HG03135 (cell line): Measurements from ENCODE around the gene ATXN7L3.
"Not testable (repeated sequence)": the region's sequence is repeated elsewhere in the genome, so short reads cannot be mapped to it uniquely, and the experiment has no call there.

Experiments used
- ATAC-seq: cut with Tn5 transposase; IDR thresholded peaks from one replicate; pipeline ENCODE4 v1.9.1; 2021; ENCODE audit warnings: mild to moderate bottlenecking, moderate library complexity; ENCODE audit not compliant: unreplicated experiment

ATXN7L3 gene

DNA sequence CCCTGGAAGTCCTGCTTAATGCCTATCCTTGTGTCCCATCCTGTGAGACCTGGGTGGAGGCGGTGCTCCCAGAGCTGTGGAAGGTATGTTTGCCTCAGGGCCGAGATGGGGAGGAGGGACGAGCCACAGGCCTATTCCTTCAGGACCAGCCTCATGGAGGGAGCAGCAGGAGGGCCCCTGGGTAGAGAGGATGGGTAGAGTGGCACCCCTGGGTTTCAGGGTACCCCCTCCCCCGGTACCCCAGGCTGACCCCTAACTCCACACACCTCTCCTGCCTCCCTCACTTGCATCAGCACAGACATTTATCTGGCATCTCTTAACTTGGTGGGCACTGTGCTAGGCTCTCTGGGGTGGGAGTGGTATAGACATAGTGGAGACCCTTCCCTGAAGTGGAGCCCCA, 22.0 kb downstream of the ATXN7L3 start:
- ATAC-seq, result no peak

DNA sequence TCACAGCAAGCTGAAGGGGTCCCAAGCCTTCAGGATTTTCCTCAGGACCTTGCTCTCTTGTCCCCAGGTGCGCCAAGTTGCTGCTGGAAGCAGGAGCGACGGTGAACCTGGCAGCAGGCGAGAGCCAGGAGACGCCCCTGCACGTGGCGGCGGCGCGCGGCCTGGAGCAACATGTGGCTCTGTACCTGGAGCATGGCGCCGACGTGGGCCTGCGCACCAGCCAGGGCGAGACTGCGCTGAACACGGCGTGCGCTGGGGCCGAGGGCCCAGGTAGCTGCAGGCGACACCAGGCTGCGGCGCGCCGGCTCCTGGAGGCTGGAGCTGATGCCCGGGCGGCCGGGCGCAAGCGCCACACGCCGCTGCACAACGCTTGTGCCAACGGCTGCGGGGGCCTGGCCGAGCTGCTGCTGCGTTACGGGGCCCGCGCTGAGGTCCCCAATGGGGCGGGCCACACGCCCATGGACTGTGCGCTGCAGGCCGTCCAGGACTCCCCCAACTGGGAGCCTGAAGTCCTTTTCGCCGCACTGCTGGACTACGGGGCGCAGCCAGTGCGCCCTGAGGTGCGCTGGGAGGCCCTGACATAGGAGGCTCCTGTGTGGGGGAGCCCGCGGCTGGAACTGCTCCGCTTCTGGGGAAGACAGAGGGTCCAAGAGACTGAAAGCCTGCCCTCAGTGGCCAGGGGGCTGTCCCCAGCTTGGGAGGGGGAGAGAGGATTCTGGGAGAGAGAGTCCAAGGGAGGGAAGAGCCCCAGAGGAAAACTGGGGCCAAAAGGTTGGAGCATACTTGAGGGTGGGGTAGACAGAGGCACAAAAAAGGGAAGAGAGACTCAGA, 22.8 kb downstream of the ATXN7L3 start:
- no peak for ATAC-seq

DNA sequence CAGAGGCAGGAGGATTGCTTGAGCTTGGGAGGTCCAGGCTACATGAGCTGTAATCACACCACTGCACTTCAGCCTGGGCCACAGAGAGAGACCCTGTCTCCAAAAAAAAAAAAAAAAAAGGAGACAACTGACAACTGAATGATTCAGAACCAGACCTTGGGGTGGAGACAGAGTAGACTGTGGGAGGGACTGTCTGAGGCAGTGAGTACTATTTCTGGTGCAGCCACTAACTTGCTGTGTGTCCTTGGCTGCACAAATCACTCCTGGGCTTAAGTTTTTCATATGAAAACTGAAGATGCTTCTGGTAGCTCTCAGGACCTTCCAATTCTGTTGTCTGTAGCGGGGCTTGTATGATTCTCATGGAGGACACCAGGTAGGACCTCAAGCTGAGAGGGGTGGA, 23.4 kb downstream of the ATXN7L3 start:
- ATAC-seq, result no peak

DNA sequence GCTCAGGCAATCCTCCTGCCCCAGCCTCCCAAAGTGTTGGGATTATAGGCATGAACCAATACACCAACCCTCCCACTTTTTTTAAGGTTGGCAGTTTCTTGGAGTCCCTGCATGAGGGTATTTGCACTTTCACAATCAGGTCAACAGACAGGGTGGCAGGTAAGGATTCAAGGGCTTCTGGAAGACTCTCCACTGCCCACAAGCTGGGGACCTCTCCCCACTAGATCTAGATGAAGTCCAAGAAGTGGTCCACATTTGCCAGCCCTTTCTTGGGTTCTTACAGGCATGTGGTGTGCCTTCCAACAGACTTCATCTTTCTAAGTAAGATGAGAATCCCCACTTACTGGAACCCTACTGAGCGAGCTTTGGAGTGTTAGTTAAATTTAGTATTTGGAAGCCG, 25.3 kb downstream of the ATXN7L3 start:
- no peak for ATAC-seq

DNA sequence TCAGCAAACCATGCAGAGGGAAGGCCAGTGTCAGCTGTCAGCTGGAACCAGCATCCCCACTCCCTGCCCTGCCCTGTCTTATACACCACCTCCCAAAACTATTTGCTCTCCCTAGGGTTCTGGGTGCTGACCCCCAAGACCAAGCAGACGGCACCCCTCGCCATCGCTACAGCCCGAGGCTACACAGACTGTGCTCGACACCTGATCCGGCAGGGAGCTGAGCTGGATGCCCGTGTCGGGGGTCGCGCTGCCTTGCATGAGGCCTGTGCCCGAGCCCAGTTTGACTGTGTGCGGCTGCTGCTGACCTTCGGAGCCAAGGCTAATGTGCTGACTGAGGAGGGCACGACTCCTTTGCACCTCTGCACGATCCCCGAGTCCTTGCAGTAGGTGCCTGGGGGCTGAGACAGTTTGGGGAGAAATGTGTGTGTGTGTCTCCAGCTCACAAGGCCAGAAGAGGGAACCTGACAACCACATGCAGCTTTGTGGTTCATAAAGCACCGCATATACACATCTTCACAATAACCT, 27.7 kb downstream of the ATXN7L3 start:
- ATAC-seq, result no peak

DNA sequence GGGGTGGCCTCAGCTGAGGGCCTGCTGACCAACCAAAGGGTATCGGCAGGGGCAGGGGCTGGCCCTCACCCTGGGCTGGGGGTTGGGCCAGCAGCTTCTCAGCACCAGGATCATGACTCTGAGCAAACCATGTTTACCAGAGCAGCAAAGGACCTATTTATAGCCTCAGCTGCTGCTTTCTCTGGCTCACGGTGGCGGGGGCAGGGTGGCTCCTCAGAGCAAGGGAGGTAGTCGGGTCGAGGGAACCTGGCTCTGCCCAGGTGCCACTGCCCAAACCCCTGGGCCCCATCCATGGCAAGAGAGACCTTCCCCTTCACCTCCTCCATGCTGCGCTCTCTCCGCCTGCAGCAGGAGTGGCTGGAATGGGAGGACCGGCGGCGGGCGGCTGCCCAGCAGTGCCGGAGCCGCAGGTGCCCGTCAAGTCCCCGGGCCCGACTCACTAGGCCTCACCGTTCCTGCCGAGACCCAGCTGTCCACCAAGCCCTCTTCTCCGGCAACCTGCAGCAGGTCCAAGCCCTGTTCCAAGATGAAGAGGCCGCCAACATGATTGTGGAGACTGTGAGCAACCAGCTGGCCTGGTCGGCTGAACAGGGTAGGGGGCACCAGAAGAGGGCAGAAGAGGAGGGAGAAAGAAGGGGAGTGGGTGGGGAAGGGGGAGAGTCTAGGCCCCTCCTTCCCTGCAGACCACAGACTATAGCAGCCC, 29.0 kb downstream of the ATXN7L3 start, which contains the start of gene ASB16:
ASB16 (plus strand) TSS at position 206 of the 703 bp plus-strand sequence; CDS start at position 292, 86 bp downstream.
- no peak for ATAC-seq

DNA sequence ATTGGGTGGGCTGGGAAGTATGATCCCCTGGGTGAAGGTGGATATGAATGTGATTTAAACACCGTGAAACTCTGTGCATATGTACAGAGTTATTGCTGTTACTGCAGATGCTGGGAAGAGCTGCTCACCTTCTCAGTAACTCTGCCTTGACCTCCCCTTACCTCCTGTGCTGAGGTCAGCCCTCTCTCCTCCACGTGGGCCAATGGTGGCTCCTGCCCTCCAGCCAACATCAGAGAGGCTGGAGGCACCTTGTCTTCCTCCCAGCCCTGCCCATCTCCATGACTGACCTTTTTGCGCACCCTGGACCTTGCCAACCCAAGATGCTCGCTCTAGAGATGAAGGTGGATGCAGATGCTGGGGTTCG, 29.6 kb downstream of the ATXN7L3 start:
- ATAC-seq, result no peak

DNA sequence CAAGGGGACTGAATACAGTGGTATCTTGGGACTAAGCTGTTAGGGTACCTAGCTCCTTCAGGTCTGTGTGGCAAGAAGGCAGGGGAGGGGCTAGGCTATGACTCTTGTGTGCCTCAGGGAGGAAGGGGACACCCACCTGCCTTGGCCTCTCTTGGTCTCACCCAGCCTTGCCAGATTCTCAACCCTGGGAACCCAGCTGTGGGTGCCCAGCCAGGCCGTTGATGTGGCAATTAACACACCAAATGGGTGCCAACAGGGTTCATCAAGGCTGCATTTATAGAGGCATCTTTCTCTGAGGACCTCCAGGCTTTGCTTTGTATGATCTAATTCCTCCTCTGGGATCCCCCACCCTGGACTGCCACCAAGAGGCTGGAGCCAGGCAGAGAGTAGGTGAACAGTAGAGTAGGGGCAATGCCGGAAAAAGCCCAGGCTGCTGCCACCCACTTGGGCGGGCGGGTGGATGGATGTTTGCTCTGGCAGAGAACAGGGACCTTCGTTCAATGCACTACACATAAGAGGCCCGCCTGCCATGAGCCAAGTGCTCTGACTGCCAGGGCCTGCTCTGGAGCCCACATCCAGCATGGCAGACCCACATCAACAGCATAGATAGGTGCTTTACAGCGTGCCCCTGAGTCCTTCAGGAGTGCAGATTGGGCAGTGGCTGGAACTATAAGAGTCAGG, 32.4 kb downstream of the ATXN7L3 start:
- no peak for ATAC-seq

DNA sequence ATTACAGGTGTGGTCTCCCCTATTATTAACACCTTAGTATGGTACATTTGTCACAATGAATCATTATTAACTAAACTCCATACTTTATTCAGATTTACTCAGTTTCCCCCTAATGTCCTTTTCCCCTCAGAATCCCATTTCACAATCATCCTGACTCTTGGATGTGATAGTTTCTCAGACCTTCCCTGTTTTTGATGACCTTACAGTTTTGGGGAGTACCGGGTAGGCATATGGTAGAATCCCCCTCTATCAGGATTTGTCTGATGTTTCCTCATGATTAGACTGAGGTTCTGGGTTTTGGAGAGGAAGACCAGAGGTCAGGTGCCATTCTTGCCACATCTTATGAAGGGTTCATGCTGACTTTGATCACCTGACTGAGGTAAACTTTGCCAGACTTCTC, 35.2 kb downstream of the ATXN7L3 start:
- no peak for ATAC-seq

DNA sequence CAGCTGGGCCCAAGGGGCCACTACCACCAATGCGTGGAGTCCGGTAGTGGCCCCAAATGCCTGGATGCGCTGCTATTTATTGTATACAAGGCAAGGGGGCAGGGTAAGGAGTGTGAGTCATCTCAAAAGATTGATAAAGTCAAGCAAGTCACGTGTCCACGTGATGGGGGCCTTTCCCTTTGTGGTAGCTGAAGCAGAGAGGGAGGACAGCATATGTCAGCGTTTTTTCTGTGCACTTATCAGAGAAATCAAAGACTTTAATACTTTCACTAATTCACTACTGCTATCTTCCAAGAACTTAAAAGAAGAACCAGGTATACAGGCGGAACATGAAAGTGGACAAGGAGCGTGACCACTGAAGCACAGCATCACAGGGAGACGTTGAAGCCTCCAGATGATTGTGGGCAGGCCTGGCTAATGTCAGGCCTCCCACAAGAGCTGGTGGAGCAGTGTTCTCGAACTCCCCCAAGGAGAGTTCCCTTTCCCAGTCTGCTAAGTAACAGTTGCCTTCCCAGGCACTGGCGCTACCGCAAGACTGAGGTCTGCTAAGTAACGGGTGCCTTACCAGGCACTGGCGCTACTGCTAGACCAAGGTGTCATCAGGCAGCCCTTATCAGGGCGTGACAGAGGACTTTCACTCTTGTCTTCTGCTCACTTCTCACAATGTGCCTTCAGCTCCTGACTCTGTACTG, 40.0 kb downstream of the ATXN7L3 start:
- ATAC-seq, result no peak

DNA sequence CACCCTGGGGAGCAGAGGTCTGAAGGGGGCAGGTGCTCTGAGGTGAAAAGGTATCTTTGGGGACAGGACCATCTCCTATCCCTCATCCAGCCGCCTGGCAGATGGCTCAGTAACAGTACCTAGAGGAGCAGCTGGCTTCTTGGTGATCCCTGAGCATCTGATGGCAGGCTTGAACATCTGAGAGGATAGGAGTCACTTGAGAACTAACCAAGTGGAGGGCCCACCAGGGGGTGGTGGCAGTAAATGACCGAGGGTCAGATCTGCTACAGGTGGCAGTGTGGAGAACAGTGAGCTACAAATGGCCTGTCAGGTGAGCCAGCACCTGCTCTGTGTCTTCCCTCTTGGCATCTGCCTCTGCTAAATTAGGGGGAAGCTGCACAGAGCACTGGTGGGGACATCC, 44.2 kb downstream of the ATXN7L3 start:
- ATAC-seq, result no peak

DNA sequence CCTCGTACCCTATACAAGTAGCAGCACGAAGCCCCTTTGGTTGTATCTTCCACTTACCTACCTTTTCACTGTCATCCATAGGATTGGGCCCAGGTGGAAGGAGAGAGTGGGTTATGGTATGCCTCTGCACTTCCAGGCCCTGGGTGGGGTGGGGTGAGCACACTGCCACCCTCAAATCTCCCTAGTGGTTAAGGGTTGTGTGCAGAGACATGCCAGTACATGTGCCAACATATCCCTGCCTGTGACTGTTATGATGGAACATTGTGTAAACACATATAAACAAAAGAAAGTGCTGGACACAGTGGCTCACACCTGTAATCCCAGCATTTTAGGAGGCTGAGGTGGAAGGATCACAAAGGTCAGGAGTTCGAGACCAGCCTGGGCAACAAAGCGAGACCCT, 46.8 kb downstream of the ATXN7L3 start:
- no peak for ATAC-seq

DNA sequence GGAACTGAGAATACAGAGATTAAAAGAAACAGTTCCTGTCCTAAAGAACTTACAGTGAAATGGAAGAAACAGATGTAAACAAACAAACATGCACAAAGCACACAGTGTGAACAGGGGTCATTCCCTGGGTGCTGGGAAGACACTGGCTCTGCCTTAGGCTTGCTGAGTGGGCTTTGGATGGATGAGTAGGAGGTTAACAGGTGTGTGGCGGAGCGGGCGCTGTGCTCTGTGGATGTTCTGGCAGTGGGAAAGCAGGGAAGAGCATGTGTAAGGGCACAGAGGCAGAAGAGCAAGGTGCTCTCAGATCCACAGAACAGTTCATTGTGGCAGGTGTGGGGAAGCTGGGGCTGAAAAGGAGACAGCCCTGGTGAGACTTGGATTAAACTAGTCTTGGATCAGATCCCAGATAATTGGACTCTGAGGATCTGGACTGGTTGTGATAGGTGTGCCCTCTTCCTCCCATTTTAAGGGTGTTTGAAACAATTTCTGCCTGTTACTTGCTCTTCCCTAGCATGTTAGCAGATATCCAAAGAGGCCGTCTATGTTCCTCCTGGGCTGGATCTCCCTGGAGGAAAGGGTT, 49.8 kb downstream of the ATXN7L3 start:
- no peak for ATAC-seq

DNA sequence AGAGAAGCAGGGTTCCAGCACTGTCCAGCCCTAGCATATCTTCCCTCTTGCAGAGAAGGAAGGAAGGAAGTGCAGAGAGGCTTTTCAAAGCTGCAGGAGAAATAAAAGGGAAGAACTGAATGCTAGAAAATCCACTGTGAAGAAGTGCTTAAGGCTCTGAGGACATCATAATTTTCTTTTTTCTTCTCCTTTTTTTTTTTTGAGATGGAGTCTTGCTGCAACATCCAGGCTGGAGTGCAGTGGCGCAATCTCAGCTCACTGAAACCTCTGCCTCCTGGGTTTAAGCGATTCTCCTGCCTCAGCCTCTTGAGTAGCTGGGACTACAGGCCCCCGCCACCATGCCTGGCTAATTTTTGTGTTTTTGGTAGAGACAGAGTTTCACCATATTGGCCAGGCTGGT, 50.6 kb downstream of the ATXN7L3 start:
- not testable (repeated sequence) for ATAC-seq

DNA sequence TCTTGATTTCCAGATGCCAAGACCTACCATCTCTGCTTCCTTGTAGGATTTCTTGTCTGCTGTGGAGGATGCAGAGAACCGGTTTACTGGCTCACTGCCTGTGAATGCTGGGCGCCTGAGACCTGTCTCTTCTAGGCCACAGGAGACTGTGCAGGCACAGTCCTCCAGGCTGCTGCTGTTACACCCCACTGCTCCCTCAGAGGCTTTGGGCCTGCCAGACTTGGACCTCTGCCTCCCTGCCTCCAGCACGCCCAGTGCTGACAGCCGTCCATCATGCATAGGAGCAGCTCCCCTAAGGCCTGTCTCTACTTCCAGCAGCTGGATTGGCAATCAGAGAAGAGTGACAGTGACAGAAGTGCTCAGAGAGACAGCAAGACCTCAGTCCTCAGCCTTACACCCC, 51.9 kb downstream of the ATXN7L3 start:
- no peak for ATAC-seq

DNA sequence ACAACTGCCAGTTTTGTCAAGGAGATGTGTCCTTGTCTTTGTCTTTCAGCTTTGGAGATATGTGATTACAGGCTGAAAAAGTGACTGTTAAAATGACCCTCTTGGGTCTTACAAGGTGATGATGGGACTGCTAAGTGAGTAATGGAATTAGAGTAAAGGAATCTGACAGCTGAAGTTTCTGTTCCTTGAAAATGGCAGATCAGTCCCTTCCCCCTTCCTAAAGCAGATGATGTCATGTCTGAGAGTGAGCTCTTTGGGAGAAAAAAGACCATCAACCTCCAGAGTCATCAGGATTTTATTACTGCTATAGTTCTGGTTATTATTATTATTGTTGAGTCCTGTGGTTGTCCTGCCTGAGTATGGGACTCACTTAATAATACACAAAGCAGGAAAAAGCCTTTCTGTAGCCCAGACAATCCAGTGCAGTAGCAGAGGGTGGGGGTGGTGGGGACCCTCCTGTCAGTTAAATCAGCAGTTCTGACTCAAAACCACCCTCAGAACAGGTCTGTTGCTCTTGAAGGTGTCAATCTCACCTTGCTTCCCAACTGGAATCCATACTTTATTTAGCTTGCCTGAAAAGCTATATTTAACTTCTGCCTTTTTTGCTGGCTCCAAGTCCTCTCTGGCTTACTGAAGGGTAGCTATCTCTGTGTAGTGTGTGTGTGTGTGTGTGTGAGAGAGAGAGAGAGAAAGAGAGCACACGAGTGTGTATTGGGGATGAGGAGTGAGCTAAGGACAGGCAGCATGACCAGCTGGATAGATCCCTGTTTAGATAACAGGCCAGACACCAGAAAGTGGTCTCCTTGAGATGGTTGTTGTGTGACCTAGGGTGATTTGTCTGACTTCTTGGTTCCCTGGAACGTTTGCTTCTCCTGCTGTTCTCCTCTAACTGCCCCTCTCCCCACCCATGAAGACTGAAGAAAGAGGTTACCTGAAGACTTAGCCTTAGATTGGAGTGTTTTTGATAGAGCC, 53.0 kb downstream of the ATXN7L3 start:
- no peak for ATAC-seq

DNA sequence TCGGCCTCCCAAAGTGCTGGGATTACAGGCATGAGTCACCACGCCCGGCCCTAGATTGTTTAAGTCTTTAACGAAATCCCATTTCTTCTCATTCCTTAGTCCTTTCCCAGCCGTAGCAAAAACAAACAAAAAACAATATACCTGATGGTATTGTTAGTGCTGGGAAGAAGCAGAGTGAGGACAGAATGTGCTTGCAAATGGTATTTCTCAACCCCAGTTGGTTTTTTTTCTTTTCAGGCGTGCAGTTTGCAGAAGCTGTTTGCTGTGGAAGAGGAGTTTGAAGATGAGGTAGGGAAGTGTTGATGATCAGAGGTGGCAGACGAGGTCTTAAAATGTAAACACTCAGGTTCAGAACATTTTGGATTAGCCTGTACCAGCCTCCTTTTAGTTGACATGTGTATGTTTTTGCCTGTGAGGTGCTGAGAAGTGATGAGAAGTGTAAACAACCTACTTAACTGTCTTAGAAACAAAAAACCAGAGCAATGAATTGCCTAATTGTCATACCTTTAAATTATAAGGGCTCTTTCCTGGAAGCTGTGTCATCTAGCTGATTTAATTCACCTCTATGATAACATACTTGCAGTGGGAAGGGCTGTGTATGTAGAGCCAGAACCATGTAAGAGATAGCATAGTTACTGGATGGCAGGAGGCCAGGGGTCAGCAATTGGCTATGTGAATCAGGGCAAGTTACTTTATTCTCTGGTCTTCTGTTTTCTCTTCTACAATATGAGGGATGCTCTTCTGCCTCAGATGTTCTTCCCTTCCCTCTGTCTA, 54.5 kb downstream of the ATXN7L3 start:
- ATAC-seq, result no peak

DNA sequence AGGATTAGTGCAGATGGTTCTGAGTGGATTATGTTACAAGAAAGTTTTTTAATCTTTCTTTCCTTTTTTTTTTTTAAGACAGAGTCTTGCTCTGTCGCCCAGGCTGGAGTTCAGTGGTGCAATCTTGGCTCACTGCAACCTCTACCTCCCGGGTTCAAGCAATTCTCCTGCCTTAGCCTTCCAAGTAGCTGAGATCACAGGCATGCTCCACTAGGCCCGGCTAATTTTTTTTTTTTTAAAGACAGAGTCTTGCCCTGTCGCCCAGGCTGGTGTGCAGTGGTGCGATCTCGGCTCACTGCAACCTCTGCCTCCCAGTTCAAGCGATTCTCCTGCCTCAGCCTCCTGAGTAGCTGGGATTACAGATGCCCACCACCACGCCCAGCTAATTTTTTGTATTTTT, 55.8 kb downstream of the ATXN7L3 start:
- ATAC-seq, result not testable (repeated sequence)
